ENCODE results near the gene AIRE. TPM values are rescaled to one million over a fixed set of nuclear protein-coding genes. Genes with fewer than 3 reads are reported as not detected.

The AIRE gene
- total RNA-seq, 2 donors from 2014 or later = not detected

DNA sequence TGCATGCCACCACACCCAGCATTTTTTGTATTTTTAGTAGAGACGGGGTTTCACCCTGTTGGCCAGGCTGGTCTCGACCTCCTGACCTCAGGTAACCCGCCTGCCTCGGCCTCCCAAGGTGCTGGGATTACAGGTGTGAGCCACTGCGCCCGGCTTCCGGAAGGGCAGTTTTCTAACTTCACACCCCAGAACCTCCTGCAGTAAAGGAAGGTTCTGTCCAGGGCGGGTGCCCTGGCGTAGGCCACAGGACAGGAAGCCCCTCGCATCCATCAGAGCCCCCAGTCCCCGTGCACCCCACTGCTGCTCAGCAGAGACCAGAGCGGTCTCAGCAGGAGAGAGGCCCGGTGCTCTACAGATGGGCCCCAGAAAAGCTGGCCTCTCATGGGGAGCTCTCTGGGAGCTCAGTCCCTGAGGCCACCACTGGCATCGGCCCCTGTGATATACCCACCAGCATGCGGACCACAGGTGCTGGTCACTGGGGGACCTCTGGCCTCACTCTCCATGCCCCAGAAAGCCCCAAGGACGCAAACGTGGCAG lies 19.9 kb upstream of the AIRE start:
- no peaks in the 10 kb centered on the region for H3K27me3 ChIP-seq (replicated peaks; ENCODE audit: insufficient read depth)
- ATAC-seq (ENCODE audit: insufficient number of reproducible peaks, low FRiP score, low read depth) (no peak), DNase-seq (ENCODE audit: low spot score) (no peak)
- H3K4me1 ChIP-seq (ENCODE audit: control insufficient read depth in 1 of 2, low read depth in 2 of 2) = no peaks in the 10 kb centered on the region
- no peak overlapping the region for H3K27ac ChIP-seq
- TF ChIP-seq, protein P1, sequence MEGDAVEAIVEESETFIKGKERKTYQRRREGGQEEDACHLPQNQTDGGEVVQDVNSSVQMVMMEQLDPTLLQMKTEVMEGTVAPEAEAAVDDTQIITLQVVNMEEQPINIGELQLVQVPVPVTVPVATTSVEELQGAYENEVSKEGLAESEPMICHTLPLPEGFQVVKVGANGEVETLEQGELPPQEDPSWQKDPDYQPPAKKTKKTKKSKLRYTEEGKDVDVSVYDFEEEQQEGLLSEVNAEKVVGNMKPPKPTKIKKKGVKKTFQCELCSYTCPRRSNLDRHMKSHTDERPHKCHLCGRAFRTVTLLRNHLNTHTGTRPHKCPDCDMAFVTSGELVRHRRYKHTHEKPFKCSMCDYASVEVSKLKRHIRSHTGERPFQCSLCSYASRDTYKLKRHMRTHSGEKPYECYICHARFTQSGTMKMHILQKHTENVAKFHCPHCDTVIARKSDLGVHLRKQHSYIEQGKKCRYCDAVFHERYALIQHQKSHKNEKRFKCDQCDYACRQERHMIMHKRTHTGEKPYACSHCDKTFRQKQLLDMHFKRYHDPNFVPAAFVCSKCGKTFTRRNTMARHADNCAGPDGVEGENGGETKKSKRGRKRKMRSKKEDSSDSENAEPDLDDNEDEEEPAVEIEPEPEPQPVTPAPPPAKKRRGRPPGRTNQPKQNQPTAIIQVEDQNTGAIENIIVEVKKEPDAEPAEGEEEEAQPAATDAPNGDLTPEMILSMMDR (IDR thresholded peaks at IDR 0.05) = no peak
- no peaks in the 10 kb centered on the region for H3K9me3 ChIP-seq
- H3K36me3 ChIP-seq = no peaks in the 10 kb centered on the region
- H3K4me3 ChIP-seq = no peak overlapping the region

DNA sequence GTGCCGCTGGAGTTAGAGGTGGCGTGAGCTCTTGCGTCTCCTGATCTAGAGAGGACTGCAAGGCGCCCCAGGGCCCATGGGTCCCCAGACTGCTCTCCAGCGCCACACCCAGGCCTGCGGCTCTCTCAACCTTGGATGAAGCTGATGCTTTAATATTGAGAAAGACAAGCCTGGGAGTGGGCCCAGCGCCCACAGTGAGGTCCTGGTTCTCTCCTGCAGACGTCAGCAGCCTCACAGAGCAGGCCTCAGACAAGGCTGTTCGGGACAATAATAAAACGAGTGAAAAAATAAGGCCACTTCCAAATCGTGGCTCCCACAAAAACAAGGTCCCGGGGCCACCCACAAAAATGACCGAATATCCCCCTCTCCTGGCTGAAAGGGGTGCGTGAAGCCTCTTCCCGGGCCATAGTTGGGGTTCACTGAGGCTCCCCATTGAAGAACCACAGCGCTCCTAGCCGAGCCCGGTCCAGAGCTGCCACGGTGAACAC lies 18.0 kb upstream of the AIRE start:
- TF ChIP-seq, protein P1 (IDR thresholded peaks at IDR 0.05) = no peak
- no peaks in the 10 kb centered on the region for H3K27me3 ChIP-seq (replicated peaks; ENCODE audit: insufficient read depth)
- no peaks in the 10 kb centered on the region for H3K4me1 ChIP-seq (ENCODE audit: control insufficient read depth in 1 of 2, low read depth in 2 of 2)
- ATAC-seq (ENCODE audit: insufficient number of reproducible peaks, low FRiP score, low read depth) (no peak), DNase-seq (ENCODE audit: low spot score) (no peak)
- no peaks in the 10 kb centered on the region for H3K36me3 ChIP-seq
- no peak overlapping the region for H3K27ac ChIP-seq
- H3K9me3 ChIP-seq = no peaks in the 10 kb centered on the region
- no peak overlapping the region for H3K4me3 ChIP-seq

DNA sequence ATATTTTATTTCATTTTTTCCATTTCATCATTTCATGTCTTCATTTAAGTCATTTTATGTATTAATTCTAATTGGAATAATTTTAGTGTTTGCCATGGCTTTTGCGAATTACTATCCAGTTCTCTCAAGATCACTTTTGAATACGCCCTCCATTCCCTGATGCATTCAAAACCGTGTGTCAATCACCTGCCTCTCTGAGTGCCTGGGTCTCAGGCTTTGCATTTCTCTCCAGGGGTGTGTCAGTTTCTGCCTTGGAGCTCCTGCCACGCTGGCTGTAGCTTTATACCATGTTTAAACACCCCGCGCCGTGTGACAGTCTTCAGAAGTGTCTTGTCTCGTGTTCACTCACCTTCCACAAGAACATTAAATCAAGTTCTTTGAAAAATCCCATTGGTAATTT lies 16.6 kb upstream of the AIRE start:
- H3K9me3 ChIP-seq = no peaks in the 10 kb centered on the region
- ATAC-seq (ENCODE audit: insufficient number of reproducible peaks, low FRiP score, low read depth) = no peak
- H3K4me3 ChIP-seq = no peak overlapping the region
- no peaks in the 10 kb centered on the region for H3K27me3 ChIP-seq (replicated peaks; ENCODE audit: insufficient read depth)
- no peaks in the 10 kb centered on the region for H3K36me3 ChIP-seq
- no peak for DNase-seq (ENCODE audit: low spot score)
- H3K4me1 ChIP-seq (ENCODE audit: control insufficient read depth in 1 of 2, low read depth in 2 of 2) = no peaks in the 10 kb centered on the region
- TF ChIP-seq, protein P1 (IDR thresholded peaks at IDR 0.05) = no peak
- H3K27ac ChIP-seq = no peak overlapping the region

DNA sequence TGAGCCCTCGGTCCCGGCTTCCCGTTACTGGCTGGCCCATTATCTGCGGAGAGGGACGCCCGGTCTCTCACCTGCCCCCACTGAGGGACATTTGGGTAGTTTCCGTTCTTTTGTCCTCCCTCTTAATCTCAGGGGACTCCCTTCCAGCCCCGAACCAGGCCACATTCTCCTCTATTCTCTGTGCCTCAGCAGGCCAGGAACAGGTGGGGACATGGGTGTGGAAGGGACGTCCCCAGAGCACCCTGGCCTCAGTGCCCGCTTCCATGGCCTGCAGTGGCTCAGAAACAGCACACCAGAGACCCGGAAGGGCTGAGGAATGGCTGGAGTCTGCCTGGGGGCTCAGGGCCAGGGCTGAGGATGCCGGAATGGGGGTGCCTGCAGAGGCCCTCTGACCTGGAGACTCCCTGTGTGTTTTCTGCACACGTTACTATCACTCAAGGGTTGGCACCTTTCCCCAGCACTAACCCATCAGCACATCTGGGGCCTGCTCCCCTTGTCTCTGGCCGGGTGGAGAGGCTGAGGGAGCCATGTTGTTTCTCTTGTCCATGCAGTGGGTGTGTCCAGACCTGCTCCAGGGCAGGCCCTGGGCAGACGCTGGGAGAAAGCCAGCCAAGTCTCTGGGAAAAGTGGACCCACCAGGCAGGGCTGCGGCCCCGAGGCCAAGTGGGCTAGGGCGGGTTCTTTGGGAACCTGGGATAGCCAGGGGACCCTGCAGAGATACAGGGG lies 14.0 kb upstream of the AIRE start:
- TF ChIP-seq, protein P1 (IDR thresholded peaks at IDR 0.05) = no peak

DNA sequence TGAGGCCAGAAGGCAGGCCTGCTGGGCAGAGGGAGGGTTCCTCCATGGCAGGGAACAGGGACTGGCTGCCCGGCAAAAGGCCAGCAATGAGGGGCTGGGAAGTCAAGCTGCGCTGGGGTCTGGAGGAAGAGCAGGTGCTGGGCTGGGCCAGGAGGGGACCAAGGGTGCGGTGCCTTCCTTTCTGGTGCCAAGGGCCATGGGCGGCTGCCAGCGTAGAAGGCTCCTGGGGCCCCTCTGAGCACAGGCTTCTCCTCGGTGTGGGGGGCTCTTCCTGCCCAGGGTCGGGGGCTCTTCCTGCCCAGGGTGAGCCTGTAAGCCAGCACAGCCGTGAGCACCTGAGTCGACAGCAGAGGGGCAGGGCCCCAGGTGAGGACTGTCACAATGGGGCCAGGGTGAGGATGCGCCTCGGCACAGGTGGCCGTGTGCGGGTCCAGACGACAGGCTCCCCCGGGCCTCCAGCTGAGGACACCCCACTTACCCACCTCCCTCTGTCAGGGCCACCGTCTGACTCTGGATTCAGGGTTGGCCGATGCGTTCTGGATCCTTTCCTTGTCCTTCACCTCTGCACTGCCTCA lies 13.3 kb upstream of the AIRE start:
- no peak for DNase-seq (ENCODE audit: low spot score)
- no peak overlapping the region for H3K4me3 ChIP-seq
- no peaks in the 10 kb centered on the region for H3K9me3 ChIP-seq
- no peaks in the 10 kb centered on the region for H3K4me1 ChIP-seq (ENCODE audit: control insufficient read depth in 1 of 2, low read depth in 2 of 2)
- H3K27me3 ChIP-seq (replicated peaks; ENCODE audit: insufficient read depth) = no peaks in the 10 kb centered on the region
- TF ChIP-seq, protein P1 (IDR thresholded peaks at IDR 0.05) = no peak
- no peaks in the 10 kb centered on the region for H3K36me3 ChIP-seq
- no peak overlapping the region for H3K27ac ChIP-seq
- no peak for ATAC-seq (ENCODE audit: insufficient number of reproducible peaks, low FRiP score, low read depth)

More for the DNA sequence above, 14.0 kb upstream of the AIRE start:
- DNase-seq (ENCODE audit: low spot score) (no peak), ATAC-seq (ENCODE audit: insufficient number of reproducible peaks, low FRiP score, low read depth) (no peak)
- H3K4me1 ChIP-seq (ENCODE audit: control insufficient read depth in 1 of 2, low read depth in 2 of 2) = no peaks in the 10 kb centered on the region
- no peaks in the 10 kb centered on the region for H3K27me3 ChIP-seq (replicated peaks; ENCODE audit: insufficient read depth)
- H3K9me3 ChIP-seq = no peaks in the 10 kb centered on the region
- H3K27ac ChIP-seq = no peak overlapping the region
- no peaks in the 10 kb centered on the region for H3K36me3 ChIP-seq
- H3K4me3 ChIP-seq = no peak overlapping the region
